Fibroblast of pulmonary artery (primary cell): Measurements from ENCODE around the gene GAB2.

Experiments used
- DNase-seq: peaks from one replicate; pipeline ENCODE4 v3.0.0-alpha.2; 2010; ENCODE audit warnings: low read depth
- H3K4me3 ChIP-seq: replicated peaks from 2 replicates; pipeline ENCODE4 v1.5.1; 2011; ENCODE audit warnings: low read depth, mild to moderate bottlenecking, control low read depth, low read length, moderate library complexity
- TF ChIP-seq, protein P1 (sequence below): IDR thresholded peaks from 2 replicates; pipeline ENCODE4 v1.5.1; 2011; ENCODE audit warnings: mild to moderate bottlenecking, control low read depth, low read length, inconsistent platforms; ENCODE audit errors: missing control alignments

The GAB2 gene

DNA sequence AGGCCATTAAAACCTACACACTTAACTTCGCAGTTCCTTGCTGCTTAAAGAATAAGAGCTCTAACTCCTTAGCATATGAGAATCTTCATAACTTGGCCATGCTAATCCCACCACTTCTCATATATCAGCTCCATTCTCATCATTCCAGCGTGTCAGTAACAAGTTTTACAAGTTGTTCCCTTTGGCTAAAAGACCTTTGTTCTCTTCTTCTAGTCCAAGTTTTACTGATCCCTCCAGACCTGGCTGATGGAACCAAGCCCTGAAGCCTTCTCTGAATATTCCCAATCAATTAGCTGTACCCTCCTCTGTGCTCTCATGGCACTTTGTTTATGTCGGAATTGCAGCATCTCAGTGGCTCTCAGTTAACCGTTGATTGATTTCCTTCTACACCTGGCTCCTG, 35.8 kb downstream of the GAB2 start:
- TF ChIP-seq, protein P1, sequence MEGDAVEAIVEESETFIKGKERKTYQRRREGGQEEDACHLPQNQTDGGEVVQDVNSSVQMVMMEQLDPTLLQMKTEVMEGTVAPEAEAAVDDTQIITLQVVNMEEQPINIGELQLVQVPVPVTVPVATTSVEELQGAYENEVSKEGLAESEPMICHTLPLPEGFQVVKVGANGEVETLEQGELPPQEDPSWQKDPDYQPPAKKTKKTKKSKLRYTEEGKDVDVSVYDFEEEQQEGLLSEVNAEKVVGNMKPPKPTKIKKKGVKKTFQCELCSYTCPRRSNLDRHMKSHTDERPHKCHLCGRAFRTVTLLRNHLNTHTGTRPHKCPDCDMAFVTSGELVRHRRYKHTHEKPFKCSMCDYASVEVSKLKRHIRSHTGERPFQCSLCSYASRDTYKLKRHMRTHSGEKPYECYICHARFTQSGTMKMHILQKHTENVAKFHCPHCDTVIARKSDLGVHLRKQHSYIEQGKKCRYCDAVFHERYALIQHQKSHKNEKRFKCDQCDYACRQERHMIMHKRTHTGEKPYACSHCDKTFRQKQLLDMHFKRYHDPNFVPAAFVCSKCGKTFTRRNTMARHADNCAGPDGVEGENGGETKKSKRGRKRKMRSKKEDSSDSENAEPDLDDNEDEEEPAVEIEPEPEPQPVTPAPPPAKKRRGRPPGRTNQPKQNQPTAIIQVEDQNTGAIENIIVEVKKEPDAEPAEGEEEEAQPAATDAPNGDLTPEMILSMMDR, result no peak
- no peak overlapping the region for H3K4me3 ChIP-seq
- DNase-seq, result no peak

DNA sequence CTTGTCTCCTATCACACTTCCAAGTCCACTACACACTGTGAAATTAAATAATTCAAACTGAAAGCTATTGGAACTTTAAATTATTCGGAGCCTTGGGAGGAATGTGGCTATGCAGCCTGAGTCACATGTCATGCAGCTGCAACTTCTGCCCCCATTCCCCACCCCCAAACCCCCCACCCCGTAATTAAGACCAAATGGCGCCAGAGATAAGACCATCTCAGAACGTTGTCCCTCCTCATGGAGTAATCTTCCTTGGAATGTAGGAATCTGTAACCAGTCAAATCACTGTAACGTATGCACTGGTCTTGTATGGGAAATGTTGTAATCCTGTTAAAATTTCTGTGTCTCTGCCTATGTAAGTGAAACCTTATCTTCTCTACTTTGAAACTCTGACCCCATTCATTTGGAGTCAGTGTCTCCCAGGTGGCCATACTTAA, 37.0 kb downstream of the GAB2 start:
- peak; percentile 61 for DNase-seq

DNA sequence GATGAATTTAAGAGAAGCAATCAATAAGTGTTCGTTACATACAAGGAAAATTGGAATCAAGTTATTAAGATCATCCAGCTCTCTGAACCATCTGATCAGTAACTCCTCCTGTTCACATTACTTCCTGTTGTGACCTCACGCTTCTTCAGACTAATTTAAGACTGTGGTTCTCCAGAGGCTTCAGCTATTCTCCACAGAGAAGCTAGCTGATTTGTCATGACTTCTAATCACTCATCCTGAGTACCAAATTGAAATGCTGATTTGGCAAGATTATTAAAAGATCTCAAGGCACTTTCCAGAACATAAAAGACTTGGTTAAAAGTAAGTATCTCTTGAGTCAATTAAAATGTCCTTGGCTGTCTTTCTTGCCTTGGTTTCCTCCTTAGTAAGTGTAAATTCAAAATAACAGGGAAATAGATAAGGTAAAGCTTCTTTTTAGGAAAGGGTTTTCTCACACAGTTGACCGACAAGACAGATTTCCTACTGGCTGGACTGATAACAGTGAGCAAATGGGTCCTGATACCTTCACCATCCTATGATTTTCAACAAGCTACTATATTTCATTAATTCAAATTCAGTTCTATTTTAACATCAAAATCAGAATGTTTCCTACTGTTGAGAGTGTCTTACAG, 38.5 kb downstream of the GAB2 start:
- no peak overlapping the region for H3K4me3 ChIP-seq
- TF ChIP-seq, protein P1, result no peak
- DNase-seq, result no peak

More for the DNA sequence above, 37.0 kb downstream of the GAB2 start:
- TF ChIP-seq, protein P1, result no peak
- H3K4me3 ChIP-seq, result no peak overlapping the region

DNA sequence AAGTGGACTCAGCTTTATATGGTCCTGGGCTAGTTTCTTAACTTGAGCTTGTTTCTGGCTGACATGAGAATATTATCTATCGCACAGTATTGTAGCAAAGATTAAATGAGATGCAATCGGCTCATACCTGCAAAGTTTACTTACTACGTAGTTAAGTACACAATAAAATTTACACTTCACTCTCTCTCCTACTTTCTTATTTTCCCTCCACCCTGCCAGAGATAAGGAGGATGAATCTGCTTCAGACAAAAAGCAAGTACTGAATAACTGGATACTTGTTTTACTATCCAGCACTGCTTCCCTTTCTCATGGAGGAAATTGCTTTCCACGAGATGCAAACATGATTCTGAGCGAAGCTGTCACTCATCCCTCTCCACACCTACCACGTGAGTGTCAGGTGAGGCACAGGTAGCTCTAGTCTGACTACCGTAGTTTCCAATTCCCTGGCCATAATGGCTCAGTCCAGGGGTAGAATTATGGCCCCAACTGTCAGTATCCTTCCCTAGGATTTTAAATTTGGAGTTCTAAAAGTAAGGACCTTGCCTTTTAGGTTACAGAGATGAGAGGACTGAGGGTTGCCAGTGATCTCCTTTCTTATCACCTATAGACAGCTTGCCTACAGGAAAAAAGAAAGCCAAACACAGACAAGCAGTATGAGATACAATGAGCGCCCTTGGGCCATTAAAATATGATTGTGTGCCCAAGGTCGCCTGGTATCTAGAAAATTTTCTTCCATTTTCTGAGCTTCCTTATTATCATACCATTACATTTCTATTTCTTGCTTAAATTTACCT, 39.8 kb downstream of the GAB2 start:
- no peak for DNase-seq
- TF ChIP-seq, protein P1, result no peak
- H3K4me3 ChIP-seq, result no peak overlapping the region

DNA sequence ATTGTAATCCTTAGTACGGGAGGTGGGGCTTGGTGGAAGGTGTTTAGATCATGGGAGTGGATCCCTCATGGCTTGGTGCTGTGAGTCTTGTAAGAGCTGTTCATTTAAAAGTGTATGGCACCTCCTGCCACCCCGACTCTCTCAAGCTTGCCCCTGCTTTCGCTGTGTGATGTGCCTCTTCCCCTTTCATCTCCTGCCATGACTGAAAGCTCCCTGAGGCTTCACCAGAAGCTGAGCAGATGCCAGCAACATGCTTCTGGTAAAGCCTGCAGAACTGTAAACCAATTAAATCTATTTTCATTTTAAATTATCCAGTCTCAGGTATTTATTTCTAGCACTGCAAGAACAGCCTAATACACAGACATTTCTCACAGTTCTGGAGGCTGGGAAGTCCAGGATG, 40.8 kb downstream of the GAB2 start:
- no peak overlapping the region for H3K4me3 ChIP-seq
- no peak for DNase-seq
- TF ChIP-seq, protein P1, result no peak

DNA sequence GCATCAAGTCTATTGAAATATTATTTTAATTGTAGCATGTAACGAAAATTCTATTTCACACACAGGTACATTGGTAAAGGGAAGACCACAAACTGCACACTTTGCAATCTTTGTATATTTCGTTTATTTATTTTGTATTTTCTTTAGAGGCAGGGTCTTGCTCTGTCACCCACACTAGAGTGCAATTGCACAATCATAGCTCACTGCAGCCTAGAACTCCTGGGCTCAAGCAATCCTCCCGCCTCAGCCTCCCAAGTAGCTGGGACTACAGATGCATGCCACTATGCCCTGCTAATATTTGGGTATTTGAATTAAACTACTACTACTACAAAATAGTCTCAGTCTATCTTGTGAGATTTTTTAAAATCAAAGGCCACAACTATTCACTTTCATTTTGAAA, 42.7 kb downstream of the GAB2 start:
- H3K4me3 ChIP-seq, result no peak overlapping the region
- no peak for DNase-seq
- TF ChIP-seq, protein P1, result no peak
